Measurements from ENCODE around the gene KLHDC7A. TPM values are rescaled to one million over a fixed set of nuclear protein-coding genes. Genes with fewer than 3 reads are reported as not detected.
"Not testable (repeated sequence)": the region's sequence is repeated elsewhere in the genome, so short reads cannot be mapped to it uniquely, and the experiment has no call there.

The KLHDC7A gene
- total RNA-seq, 2 donors from 2014 or later: 0.11 TPM; not detected in 1

GRCh38 chr1:18461656-18462055, 19.1 kb upstream of the KLHDC7A start:
- Histone ChIP-seq H3K4me1 (no peaks in the 10 kb centered on the region), H3K27me3 (no peaks in the 10 kb centered on the region), H3K4me3 (no peak overlapping the region), H3K9me3 (no peaks in the 10 kb centered on the region), H3K27ac (no peak overlapping the region), H3K36me3 (no peaks in the 10 kb centered on the region)
- DNase-seq (ENCODE audit: low spot score): no peak
- TF ChIP-seq CTCF (IDR thresholded peaks at IDR 0.05): no peak

GRCh38 chr1:18462517-18462916, 18.2 kb upstream of the KLHDC7A start:
- H3K27ac ChIP-seq; H3K27me3 ChIP-seq; H3K36me3 ChIP-seq; H3K4me1 ChIP-seq; H3K9me3 ChIP-seq; DNase-seq (ENCODE audit: low spot score); H3K4me3 ChIP-seq: not testable (repeated sequence)

- no peaks in the 10 kb centered on the region for H3K9me3 ChIP-seq
- no peak overlapping the region for H3K4me3 ChIP-seq
- H3K27me3 ChIP-seq: no peaks in the 10 kb centered on the region
- no peak for TF ChIP-seq CTCF (IDR thresholded peaks at IDR 0.05)
- no peaks in the 10 kb centered on the region for H3K36me3 ChIP-seq
- H3K4me1 ChIP-seq: no peaks in the 10 kb centered on the region
- DNase-seq (ENCODE audit: low spot score): no peak
- H3K27ac ChIP-seq: no peak overlapping the region
Measured at GRCh38 chr1:18463063-18463462, 17.7 kb upstream of the KLHDC7A start.

- no peaks in the 10 kb centered on the region for H3K9me3 ChIP-seq
- no peak overlapping the region for H3K4me3 ChIP-seq
- no peaks in the 10 kb centered on the region for H3K27me3 ChIP-seq
- H3K4me1 ChIP-seq: no peaks in the 10 kb centered on the region
- no peak overlapping the region for H3K27ac ChIP-seq
- DNase-seq (ENCODE audit: low spot score): no peak
- H3K36me3 ChIP-seq: no peaks in the 10 kb centered on the region
- TF ChIP-seq CTCF (IDR thresholded peaks at IDR 0.05): no peak
Measured at GRCh38 chr1:18463984-18464664, 16.6 kb upstream of the KLHDC7A start.

- no peaks in the 10 kb centered on the region for H3K27me3 ChIP-seq
- no peak for TF ChIP-seq CTCF (IDR thresholded peaks at IDR 0.05)
- H3K4me3 ChIP-seq: no peak overlapping the region
- H3K36me3 ChIP-seq: no peaks in the 10 kb centered on the region
- H3K4me1 ChIP-seq: no peaks in the 10 kb centered on the region
- H3K27ac ChIP-seq: no peak overlapping the region
- DNase-seq (ENCODE audit: low spot score): no peak
- no peaks in the 10 kb centered on the region for H3K9me3 ChIP-seq
Measured at GRCh38 chr1:18464665-18465050, 16.1 kb upstream of the KLHDC7A start.

- Histone ChIP-seq H3K4me1 (no peaks in the 10 kb centered on the region), H3K9me3 (no peaks in the 10 kb centered on the region), H3K27me3 (no peaks in the 10 kb centered on the region), H3K27ac (no peak overlapping the region), H3K36me3 (no peaks in the 10 kb centered on the region), H3K4me3 (no peak overlapping the region)
- DNase-seq (ENCODE audit: low spot score): no peak
- no peak for TF ChIP-seq CTCF (IDR thresholded peaks at IDR 0.05)
Measured at GRCh38 chr1:18466676-18467075, 14.1 kb upstream of the KLHDC7A start.
